Measurements from ENCODE around the gene DIS3L2. TPM values are rescaled to one million over a fixed set of nuclear protein-coding genes. Genes with fewer than 3 reads are reported as not detected.
"Not testable (repeated sequence)": the region's sequence is repeated elsewhere in the genome, so short reads cannot be mapped to it uniquely, and the experiment has no call there.

Gene DIS3L2
- total RNA-seq, 1 experiment from 2014 or later, result 20.2 TPM

DNA sequence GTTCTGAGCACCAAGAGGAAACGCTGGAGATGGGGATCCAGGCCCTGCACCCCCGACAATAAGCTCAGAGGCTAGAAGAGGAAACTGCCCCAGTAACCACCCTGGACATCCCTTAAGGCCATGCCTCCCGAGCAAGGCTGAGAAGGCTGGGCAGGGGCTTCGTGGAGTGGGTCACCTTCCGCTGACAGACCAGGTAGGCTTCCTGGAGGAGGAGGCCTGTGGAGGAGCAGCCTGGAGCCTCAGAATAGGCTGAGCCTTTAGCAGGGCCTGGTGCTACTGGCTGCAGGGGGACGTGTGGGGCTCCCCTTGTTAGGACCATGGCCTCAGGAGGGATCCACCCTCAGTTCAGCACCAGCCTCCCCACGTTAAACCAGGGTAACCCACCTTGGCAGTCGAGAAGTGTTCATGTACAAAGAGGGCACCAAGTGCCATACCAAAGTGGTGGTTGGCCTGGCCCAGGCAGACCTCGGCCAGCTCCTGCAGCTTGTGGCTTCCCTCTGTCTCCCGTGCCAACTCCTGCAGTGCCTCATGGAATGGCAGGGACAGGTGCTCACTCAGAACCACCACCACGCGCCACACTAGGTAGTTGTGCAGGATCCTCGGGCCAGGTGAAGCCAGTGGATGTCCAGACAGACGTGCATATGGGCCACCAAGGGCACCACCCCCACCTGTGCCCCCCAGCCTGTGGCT is 388.6 kb downstream of the DIS3L2 start:
- no peak for DNase-seq (ENCODE audit: low read depth)
- in situ Hi-C loops (cut with HindIII; ENCODE audit: low pct_unique_long_range_greater_than_20kb, low sequenced_read_pairs), result no loop called here

DNA sequence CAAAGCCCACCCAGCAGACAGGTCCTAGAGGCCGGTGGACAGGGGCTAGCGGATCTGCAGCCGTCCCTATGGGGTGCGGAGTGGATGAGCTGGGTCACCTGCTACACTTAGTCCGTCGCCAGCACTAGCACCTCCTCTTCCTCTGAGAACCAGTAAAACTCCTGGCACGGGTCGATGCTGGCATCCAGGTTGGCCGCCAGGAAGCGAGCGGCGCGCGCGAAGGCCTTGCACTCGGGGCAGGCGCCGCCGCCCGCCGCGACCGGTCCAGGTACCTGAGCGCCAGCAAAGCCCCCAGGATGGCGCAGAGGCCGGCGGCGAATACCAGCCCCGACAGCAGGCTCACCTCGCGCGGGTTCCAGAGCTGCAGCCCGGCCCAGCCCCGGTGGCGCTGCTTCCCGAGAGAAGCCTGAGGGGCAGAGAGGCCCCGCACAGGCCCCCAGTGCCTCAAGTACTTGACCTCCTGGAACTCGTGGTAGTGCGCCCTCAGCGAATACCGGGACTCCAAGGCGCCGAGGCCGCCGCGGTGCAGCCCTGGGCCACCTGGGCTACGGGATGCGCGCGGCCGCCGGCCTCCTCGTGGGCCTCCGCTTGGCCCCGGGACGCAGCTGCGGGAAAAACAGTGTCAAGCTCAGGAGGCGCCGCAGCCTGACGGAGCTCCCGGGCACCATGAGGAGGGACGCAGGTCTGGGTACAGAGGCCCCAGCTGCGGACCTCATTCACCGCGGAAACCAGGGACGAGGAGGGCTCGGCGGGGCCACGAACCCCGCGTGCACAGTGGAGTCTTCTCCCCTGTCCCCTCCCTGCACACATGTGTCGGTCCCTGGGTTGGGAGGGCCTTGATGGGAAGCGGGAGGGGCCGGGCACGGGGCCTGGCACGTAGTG is 389.5 kb downstream of the DIS3L2 start:
- no peak for DNase-seq (ENCODE audit: low read depth)
- in situ Hi-C loops (cut with HindIII; ENCODE audit: low pct_unique_long_range_greater_than_20kb, low sequenced_read_pairs), result no loop called here

DNA sequence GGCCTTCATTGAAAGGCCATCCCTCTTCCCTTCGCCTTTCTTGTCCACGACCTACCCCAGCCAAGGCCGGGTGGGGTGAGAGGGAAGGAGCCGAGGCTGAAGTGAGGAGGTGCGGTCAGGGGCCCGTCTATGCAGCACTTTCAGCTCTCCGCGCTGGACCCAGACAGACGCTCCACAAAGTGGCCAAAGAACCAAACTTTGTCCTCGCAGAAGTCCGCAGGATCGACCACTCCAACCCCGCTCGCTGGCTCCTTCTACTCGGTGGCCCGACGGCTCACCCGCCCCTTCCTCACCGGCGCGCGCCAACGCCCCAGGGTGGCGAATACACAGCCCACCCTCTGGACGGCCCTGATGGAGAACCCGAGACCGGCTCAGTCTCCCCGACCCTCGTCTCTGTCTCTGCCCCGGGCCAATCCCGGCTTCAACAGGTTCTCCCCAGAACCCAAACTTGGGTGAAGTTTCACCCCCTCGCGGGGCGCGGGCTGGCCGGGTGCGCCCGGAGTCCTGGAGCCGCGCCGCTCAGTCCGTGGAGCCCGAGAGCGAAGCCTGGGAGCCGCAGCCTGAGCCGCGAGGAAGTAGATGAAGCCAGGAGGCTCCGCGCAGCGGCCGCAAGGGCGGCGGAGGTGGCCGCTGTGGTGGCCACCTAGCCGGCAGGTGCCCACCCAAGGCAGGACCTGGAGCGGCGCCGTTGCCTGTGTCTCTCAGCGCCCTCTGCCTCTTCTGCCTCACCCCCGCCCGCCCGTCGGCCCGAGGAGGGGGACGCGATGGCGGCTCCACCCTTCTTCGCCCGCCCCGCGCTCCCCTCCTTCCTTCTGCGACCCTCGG is 390.4 kb downstream of the DIS3L2 start:
- in situ Hi-C loops (cut with HindIII; ENCODE audit: low pct_unique_long_range_greater_than_20kb, low sequenced_read_pairs), result no loop called here

DNA sequence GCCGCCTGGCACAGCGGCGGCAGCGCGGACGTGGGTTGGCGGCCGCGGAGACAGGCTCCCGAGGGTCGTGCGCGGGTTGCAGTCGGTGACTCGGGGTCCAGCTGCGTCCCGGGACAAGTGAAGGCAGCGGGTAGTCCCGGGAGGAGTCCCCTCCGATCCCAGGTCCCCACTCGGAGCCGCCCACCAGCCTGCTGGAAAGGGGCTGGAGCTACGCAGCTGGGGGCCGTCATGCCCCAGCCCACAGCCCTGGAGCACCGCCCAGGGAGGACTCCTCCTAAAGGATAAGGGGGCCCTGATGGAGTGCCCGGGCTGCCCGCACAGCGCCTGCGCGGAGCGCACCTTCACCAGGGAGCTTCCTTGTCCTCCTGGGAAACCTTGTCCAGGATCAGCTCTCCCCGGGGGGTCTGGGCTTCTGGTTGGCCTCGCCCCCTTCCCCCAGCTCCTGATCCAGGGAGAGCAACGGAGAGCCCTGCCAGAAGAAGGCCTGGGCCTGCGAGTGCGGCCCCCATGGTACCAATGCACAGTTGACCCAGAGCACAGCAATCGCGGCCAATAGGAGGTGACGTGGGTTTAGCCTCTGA is 391.1 kb downstream of the DIS3L2 start:
- in situ Hi-C loops (cut with HindIII; ENCODE audit: low pct_unique_long_range_greater_than_20kb, low sequenced_read_pairs), result no loop called here
- DNase-seq (ENCODE audit: low read depth), result no peak

More for the DNA sequence above, 390.4 kb downstream of the DIS3L2 start:
- DNase-seq (ENCODE audit: low read depth), result no peak

DNA sequence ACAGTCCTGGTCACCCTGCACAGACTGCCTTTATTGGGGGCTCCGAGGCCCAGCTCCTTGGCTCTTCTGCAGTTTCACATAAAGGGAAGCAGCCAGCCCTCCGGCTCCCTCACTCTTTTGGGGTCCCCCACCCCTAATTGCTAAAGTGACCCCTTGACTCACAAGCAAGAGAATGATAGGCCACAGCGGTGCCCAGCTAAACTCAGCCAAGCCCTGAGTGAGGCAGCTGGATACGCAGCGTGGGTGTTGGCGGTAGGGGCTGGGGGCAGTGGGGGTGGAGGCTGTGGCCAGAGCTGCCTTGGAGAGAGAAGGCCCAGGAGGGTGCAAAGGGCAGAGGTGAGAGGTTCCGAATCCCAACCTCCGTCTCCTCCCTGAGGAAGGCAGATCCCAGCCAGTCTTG is 391.6 kb downstream of the DIS3L2 start:
- in situ Hi-C loops (cut with HindIII; ENCODE audit: low pct_unique_long_range_greater_than_20kb, low sequenced_read_pairs), result no loop called here
- DNase-seq (ENCODE audit: low read depth), result no peak

DNA sequence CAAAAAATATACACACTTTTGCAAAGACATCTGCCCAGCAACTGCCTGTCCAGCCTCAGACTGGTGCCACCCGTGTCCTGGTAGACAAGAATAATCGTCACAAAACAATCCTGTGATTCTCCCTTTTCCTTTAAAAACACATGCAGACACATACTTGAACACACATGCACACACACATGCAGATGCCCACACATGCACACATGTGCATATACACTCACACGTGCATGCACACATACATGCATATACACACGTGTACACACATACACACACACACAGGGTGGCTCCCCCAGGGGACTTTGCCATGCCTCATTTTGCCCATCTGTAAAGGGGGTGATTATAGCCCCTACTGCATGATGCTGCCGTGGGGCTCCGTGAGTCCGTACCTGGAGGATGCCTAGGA is 392.1 kb downstream of the DIS3L2 start:
- in situ Hi-C loops (cut with HindIII; ENCODE audit: low pct_unique_long_range_greater_than_20kb, low sequenced_read_pairs), result no loop called here
- no peak for DNase-seq (ENCODE audit: low read depth)

DNA sequence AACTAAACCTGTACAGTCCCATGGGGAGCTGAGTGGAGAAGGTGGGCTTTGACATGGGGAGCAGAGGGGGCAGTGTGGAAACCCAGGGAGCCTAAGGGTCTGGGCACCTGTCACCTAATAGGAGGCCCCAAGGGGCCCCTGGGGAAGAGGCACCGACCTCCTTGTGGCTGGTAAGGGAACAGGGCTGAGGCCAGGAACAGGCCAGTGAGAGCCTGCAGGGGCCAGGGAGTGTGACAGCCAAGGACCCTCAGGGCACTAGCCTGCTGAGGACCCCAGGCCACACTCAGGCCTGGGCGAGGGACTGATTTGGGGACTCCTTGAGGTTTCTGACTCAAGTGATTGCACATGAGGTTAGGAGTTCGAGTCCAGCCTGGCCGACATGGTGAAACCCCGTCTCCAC is 392.6 kb downstream of the DIS3L2 start:
- no peak for DNase-seq (ENCODE audit: low read depth)
- in situ Hi-C loops (cut with HindIII; ENCODE audit: low pct_unique_long_range_greater_than_20kb, low sequenced_read_pairs), result no loop called here

DNA sequence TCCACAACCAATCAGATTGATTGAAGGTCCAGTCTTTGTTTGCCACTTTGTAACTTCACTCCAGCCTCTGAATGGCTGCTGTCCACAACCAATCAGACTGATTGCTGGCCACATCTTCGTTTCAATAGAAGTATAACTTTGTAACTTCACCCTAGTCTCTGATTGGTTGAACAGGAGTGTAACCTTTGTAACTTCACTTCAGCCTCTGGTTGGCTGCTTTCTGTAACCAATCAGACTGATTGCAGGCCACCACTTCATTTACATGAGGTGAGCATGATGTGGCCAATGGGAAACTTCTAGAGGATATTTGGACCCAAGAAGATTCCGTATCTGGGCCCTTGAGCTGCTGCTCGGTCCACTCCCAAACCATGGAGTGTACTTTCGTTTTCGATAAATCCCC is 400.1 kb downstream of the DIS3L2 start:
- in situ Hi-C loops (cut with HindIII; ENCODE audit: low pct_unique_long_range_greater_than_20kb, low sequenced_read_pairs), result no loop called here

DNA sequence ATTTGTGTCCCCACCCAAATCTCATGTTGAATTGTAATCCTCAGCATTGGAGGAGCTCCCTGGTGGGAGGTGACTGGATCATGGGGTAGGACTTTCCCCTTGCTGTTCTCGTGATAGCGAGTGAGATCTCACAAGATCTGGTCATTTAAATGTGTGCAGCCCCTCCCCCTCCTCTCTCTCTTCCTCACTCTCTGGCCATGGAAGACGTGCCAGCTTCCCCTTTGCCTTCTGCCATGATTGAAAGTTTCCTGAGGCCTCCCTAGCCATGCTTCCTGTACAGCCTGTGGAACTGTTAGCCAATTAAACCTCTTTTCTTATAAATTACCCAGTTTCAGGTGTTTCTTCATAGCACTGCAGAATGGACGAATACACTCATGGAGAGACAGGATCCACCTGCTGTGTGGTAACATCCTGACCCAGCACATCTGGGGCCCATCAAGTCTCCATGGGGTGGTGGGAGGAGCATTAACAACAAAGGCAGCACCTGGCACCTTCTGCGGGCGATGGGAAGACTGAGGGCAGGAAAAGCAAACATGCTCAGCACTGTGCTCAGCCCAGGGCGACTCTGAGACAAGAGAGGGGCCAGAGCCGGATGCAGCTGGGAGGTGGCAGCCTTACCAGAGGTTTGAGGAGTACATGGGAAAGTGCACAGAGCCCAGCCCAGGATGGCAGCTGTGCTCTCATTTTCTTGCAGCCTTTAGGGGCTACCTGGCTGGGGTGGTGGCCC is 400.8 kb downstream of the DIS3L2 start:
- no peak for DNase-seq (ENCODE audit: low read depth)
- in situ Hi-C loops (cut with HindIII; ENCODE audit: low pct_unique_long_range_greater_than_20kb, low sequenced_read_pairs), result no loop called here

More for the DNA sequence above, 400.1 kb downstream of the DIS3L2 start:
- DNase-seq (ENCODE audit: low read depth), result no peak

DNA sequence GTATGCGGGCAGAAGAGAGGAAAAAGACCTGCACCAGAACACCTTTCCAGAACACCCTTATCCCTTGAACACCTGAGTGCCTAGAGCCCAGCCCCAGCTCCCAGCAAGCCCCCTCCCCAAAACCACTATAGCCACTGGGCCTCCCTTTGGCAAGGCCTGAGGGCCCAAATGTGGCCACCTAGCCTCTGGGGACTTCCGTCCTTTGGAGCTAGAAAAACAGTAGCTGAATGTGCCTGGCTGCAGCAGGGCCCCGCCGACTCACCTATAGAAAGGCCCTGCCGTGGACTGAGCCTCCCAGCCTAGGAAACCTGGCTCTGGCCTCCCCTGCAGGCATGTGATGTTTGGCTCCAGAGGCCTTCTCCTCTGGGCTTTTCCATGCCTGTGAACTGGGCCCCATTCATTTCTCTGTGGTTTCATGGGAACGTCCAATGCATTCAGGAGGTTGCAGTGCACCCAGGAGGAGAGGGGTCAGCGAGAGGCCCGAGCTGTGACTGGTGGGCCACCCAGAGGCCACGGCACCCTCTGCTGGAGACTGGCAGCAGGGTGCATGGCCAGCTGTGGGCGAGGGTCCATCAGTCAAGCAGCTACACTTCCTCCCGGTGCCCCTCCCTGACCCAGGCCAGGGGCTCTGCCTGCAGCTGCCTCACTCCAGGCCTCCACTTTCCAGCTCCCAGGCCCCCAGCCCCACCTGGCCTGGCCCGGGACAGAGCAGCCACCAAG is 401.7 kb downstream of the DIS3L2 start:
- in situ Hi-C loops (cut with HindIII; ENCODE audit: low pct_unique_long_range_greater_than_20kb, low sequenced_read_pairs); DNase-seq (ENCODE audit: low read depth): not testable (repeated sequence)

DNA sequence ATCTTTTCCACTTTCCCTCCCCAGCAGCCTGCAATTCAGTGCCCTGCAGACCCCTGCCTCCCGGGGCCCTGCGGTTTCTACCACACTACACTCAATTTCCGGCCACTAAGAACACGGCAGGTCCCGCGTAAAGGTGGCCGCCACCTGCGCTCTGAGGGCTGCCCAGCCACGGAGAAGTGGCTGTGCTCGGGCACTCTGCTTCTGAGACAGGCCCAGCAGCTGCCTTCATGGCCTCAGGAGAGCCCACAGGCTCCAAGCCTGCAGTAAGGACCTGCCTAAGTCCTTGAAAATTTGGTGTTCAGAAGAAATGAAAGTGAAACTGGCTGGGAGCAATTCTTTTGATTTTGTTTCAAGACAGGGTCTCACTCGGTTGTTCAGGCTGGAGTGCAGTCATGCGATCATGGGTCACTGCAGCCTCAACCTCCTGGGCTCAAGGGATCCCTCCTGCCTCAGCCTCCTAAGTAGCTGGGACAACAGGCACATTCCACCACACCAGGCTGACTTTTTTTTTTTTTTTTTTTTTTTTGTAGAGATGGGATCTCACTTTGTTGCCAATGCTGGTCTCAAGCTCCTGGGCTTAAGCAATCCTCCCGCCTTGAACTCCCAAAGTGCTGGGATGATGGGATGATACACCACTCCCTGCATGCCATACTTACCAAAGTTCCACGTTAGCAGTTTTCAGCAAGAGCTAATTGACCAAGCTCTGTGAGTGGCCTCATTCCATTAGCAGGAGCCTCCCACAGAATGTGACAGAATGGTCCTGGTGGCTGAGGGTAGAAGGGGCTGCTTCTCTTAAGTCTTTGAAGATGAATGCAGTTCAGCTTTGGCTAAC is 402.5 kb downstream of the DIS3L2 start:
- DNase-seq (ENCODE audit: low read depth), result no peak
- in situ Hi-C loops (cut with HindIII; ENCODE audit: low pct_unique_long_range_greater_than_20kb, low sequenced_read_pairs), result no loop called here

DNA sequence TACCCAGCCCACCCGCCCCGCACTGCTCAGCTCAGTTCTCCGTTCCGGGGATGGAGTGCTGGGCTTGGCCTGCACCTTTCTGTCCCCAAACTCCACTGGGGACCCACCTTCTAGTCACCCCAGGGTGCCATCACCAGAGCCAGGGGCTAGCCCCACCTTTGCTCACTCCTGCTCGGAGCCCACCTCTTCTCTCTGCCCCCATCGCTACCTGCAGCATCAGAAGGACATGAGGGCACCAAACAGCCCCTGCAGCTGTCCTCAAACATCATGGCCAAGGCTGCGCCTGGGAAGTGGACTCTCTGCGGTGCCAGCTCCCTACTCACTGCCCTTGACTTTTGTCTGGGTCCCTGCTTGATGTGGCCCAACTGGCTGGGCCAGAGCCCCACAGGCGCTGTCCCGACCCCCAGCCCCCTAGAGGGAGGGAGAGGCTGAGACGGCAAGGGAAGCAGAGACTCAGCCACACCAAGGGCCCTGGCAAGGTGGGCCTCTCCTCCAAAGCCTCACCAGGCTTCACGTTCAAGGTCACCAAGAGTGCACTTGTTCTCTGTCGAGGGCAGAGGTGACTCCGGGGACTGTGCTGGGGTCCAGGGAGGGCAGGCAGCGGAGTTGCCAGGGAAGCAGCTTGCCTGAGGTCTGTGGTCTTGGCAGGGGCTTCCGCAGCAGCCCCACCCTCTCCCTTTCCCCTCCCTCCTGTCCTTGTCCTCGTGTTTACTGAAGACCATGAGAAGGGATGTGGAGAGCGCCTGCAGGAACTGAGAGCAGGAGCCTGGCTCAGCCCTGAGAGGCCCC is 403.5 kb downstream of the DIS3L2 start:
- DNase-seq (ENCODE audit: low read depth); in situ Hi-C loops (cut with HindIII; ENCODE audit: low pct_unique_long_range_greater_than_20kb, low sequenced_read_pairs): not testable (repeated sequence)

DNA sequence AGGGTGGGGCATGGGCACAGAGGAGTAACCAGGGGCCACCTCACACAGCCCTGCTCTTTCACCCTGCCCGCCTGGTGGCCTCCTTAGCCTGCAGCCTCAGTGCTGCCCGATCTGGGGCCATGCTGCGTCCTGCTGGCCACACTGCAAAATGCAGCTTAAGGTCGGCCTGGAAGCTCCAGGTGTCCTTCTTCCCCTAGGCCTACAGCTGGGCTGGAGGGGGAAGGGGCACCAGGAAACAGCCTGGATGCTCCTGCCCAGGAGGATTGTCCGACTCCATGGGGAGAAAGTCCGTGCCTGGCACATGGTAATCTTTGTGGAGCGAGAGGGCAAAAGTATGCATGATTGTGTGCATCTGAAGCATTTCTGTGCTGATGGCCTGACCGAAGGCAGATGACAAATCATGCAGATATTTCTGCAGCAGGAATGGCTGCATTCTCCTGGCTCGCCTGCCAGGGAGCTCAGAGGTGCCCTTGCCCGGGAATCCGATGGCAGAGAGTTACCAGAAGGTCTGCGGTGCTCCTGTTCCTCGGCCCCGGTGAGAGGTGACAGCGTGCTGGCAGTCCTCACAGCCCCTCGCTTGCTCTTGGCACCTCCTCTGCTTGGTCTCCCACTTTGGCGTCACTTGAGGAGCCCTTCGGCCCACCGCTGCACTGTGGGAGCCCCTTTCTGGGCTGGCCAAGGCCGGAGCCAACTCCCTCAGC is 404.3 kb downstream of the DIS3L2 start:
- in situ Hi-C loops (cut with HindIII; ENCODE audit: low pct_unique_long_range_greater_than_20kb, low sequenced_read_pairs), result no loop called here
- DNase-seq (ENCODE audit: low read depth), result peak; percentile 54

DNA sequence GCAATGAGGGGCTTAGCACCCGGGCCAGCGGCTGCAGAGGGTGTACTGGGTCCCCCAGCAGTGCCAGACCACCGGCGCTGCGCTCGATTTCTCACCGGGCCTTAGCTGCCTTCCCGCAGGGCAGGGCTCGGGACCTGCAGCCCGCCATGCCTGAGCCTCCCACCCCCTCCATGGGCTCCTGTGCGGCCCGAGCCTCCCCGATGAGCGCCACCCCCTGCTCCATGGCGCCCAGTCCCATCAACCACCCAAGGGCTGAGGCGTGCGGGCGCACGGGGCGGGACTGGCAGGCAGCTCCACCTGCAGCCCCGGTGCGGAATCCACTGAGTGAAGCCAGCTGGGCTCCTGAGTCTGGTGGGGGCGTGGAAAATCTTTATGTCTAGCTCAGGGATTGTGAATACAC is 404.9 kb downstream of the DIS3L2 start:
- DNase-seq (ENCODE audit: low read depth); in situ Hi-C loops (cut with HindIII; ENCODE audit: low pct_unique_long_range_greater_than_20kb, low sequenced_read_pairs): not testable (repeated sequence)

DNA sequence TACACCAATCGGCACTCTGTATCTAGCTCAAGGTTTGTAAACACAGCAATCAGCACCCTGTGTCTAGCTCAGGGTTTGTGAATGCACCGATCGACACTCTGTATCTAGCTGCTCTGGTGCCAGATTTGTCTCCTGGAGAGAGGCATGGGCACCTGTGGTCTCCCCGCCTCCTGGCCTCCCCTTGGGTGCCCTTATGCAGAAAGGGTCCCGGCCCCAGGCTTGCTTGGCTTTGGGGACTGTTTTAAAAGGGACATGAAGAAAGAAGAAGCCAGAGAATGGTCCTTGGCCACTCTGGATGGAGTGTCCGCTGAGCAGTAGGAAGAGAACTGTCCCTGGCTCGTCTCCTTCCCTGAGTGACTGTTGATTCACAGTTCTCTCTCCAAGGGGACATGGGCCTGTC is 405.5 kb downstream of the DIS3L2 start:
- in situ Hi-C loops (cut with HindIII; ENCODE audit: low pct_unique_long_range_greater_than_20kb, low sequenced_read_pairs), result no loop called here
- DNase-seq (ENCODE audit: low read depth), result no peak
